AML-193 (cell line): ENCODE results near the gene BICDL1.
"Not testable (repeated sequence)": the region's sequence is repeated elsewhere in the genome, so short reads cannot be mapped to it uniquely, and the experiment has no call there.

ENCODE experiments used
- DNase-seq, 2 experiments: peaks; one replicate each; lab custom pipeline; 2025; lab: John Stamatoyannopoulos, UW

The BICDL1 gene

GRCh38 chr12:120006258-120006975 is 17.4 kb downstream of the BICDL1 start:
- no peak for DNase-seq

- no peak for DNase-seq
Observed at GRCh38 chr12:120007272-120007671, 18.2 kb downstream of the BICDL1 start.

- DNase-seq = no peak
Observed at GRCh38 chr12:120010661-120011230, 21.7 kb downstream of the BICDL1 start.

- no peak for DNase-seq
Observed at GRCh38 chr12:120012067-120012621, 23.1 kb downstream of the BICDL1 start.

GRCh38 chr12:120013659-120014380 is 24.8 kb downstream of the BICDL1 start:
- DNase-seq = no peak

GRCh38 chr12:120014381-120014735 is 25.3 kb downstream of the BICDL1 start:
- not testable (repeated sequence) for DNase-seq

GRCh38 chr12:120015313-120015712 is 26.3 kb downstream of the BICDL1 start:
- DNase-seq = no peak

GRCh38 chr12:120016199-120016598 is 27.2 kb downstream of the BICDL1 start:
- DNase-seq = not testable (repeated sequence)

GRCh38 chr12:120019197-120019596 is 30.2 kb downstream of the BICDL1 start:
- no peak for DNase-seq

- DNase-seq = no peak
Observed at GRCh38 chr12:120019938-120020337, 30.9 kb downstream of the BICDL1 start.

- no peak for DNase-seq
Observed at GRCh38 chr12:120024193-120024592, 35.2 kb downstream of the BICDL1 start.

GRCh38 chr12:120025640-120026039 is 36.6 kb downstream of the BICDL1 start:
- DNase-seq = no peak

- DNase-seq = no peak
Observed at GRCh38 chr12:120032242-120032641, 43.2 kb downstream of the BICDL1 start.

- DNase-seq = no peak
Observed at GRCh38 chr12:120037851-120038250, 48.8 kb downstream of the BICDL1 start.

GRCh38 chr12:120039711-120040110 is 50.7 kb downstream of the BICDL1 start:
- DNase-seq = no peak

GRCh38 chr12:120041386-120042231 is 52.6 kb downstream of the BICDL1 start:
- DNase-seq = no peak

- DNase-seq = not testable (repeated sequence)
Observed at GRCh38 chr12:120045367-120045766, 56.3 kb downstream of the BICDL1 start.

- no peak for DNase-seq
Observed at GRCh38 chr12:120047072-120047471, 58.0 kb downstream of the BICDL1 start.

GRCh38 chr12:120048263-120048662 is 59.2 kb downstream of the BICDL1 start:
- no peak for DNase-seq

- no peak for DNase-seq
Observed at GRCh38 chr12:120049426-120049825, 60.4 kb downstream of the BICDL1 start.

- no peak for DNase-seq
Observed at GRCh38 chr12:120051535-120051934, 62.5 kb downstream of the BICDL1 start.

GRCh38 chr12:120054293-120054692 is 65.3 kb downstream of the BICDL1 start:
- DNase-seq = no peak
